ENCODE measurements around the gene KDM4C. TPM values are rescaled to one million over a fixed set of nuclear protein-coding genes. Genes with fewer than 3 reads are reported as not detected.

KDM4C gene
- total and polyA plus RNA-seq, 2 of the 13 experiments (the other 11 are each of a cell fraction or from before 2014, with no cell fraction given), result 19.4 to 23.6 TPM

- TF ChIP-seq MAFK (conservative IDR thresholded peaks at IDR 0.05 in 1 of 2, IDR thresholded peaks at IDR 0.05 in 1 of 2; ENCODE audit: low read length in 2 of 2) (no peak), KLF9 (CRISPR knock-in tag; IDR thresholded peaks at IDR 0.05; ENCODE audit: low read depth) (no peak), TERF1 (CRISPR knock-in tag; IDR thresholded peaks at IDR 0.05) (no peak), CEBPG (CRISPR knock-in tag; IDR thresholded peaks at IDR 0.05) (0 out of 2 replicates have a peak, but pooled peaks have one; percentile 13), ZNF142 (CRISPR knock-in tag; IDR thresholded peaks at IDR 0.05) (no peak), ZNF496 (CRISPR knock-in tag; IDR thresholded peaks at IDR 0.05; ENCODE audit: insufficient replicate concordance) (no peak)
Measured at GRCh38 chr9:6870650-6871477, 113.1 kb downstream of the KDM4C start (continued).
